Activated naive CD4-positive, alpha-beta T cell treated with anti-CD3 and anti-CD28 coated beads, Interleukin-2, amount 10 ng/mL, durations not matched to agents 7 days and 5 days (primary cell): ENCODE results near the gene OTULIN.
A peak's percentile ranks its signal among the peaks of the same experiment; 100 is the strongest.

Experiments used
- CTCF ChIA-PET: fragments of 350-600 bp; sonication (Branson Sonifier 250); formaldehyde crosslinking; loops from one replicate; lab custom pipeline; 2021; ENCODE audit warnings: antibody characterized with exemption; lab: Charles Lee
- DNase-seq: peaks from one replicate; pipeline ENCODE4 v3.0.0-alpha.2; 2020
- H3K27ac Mint-ChIP-seq: one replicate; pipeline ENCODE4 v1.8.0; 2021; ENCODE audit warnings: mild to moderate bottlenecking, moderate library complexity, mixed read lengths
- H3K27me3 Mint-ChIP-seq: one replicate; pipeline ENCODE4 v1.8.0; 2021; ENCODE audit warnings: mild to moderate bottlenecking, mixed read lengths
- H3K36me3 Mint-ChIP-seq: one replicate; pipeline ENCODE4 v1.8.0; 2021; ENCODE audit warnings: mixed read lengths
- H3K4me1 Mint-ChIP-seq: one replicate; pipeline ENCODE4 v1.8.0; 2021; ENCODE audit warnings: mixed read lengths
- H3K4me3 Mint-ChIP-seq: one replicate; pipeline ENCODE4 v1.8.0; 2021; ENCODE audit warnings: mild to moderate bottlenecking, moderate library complexity, mixed read lengths
- H3K9me3 Mint-ChIP-seq: one replicate; pipeline ENCODE4 v1.8.0; 2021; ENCODE audit warnings: mixed read lengths

The OTULIN gene

DNA sequence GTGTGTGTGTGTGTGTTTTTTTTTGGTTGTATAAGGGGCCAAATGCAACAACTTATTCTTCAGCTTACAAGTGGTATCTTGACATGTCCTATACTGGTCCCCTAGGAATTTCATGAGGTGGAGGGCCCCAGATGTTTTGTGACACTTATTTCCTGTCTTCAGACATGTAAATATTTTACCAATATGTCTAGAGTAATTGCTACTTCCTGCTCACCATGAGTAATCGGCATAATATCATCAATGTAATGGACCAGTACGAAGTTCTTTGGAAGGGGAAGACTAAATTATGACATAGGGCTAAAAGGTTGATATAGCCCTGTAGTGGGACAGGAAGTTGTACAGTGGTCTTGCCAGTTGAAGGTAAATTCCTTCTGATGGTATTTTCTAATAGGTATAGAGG, 3.7 kb upstream of the OTULIN start:
- H3K27ac Mint-ChIP-seq, result no peak overlapping the region
- peaks cover 47% of the 10 kb centered on the region for H3K4me1 Mint-ChIP-seq
- no peaks in the 10 kb centered on the region for H3K27me3 Mint-ChIP-seq
- peaks cover 3% of the 10 kb centered on the region for H3K9me3 Mint-ChIP-seq
- peaks cover 23% of the 10 kb centered on the region for H3K36me3 Mint-ChIP-seq
- DNase-seq, result no peak
- H3K4me3 Mint-ChIP-seq, result no peak overlapping the region
- CTCF ChIA-PET, result interaction anchor here (0.6 kb wide), 1 partner anchor 307 kb away, joined by 3 read pairs; no protein-coding TSS in a partner anchor

DNA sequence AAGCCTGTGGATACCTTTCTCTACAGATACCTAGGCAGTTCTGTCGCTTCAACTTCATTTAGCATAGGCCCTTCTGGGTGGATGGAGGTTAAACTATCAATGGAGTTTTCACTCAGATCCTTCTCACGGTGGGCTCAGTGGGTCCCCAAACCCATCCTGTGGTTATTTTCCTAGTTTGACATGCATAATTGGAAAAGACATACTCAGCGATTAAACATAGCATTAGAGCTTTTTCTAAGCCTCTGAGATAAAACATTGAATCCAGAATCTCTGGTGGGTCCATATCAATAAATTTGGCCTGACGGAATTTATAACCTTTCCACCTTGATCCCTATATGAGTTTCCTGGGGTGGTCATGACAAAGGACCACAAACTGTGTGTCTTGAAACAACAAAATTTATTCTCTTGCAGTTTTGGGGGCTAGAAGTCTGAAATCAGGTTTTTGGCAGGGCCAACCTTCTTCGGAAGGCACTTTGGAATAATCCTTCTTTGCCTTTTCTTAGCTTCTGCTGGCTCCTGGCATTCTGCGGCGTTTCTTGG, 1.7 kb upstream of the OTULIN start:
- Mint-ChIP-seq H3K9me3 (peaks cover 3% of the 10 kb centered on the region), H3K27me3 (no peaks in the 10 kb centered on the region), H3K27ac (peak overlapping the region; percentile 97), H3K4me1 (peaks cover 63% of the 10 kb centered on the region), H3K36me3 (peaks cover 31% of the 10 kb centered on the region), H3K4me3 (peak overlapping the region; percentile 86)
- CTCF ChIA-PET, result no interaction called here
- DNase-seq, result no peak

DNA sequence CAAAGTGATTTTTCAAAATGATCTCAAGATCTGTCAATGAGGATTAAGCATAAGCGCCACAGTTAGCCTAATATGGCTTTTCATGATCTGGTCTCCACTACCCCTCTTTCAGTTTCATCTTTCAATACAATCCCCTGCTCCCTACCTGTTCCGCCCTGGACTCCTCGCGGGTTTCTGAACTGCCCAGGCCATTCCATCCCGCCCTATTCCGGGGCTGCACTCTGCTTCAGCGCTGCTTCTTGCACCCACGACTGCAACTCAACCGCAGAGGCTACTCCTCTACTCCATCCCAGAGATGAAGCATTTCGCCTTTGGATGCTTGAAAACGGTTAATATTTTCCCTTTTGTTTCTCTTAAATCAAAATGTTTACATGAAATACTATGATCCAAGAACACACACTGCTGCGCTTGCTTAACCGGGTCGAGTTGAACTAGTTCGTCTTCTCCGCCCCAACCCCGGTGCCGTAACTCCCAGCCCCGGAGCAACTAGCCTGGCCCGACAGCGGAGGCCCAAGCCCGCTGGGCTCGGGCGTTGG, 716 bp upstream of the OTULIN start:
- DNase-seq, result peak; percentile 46
- Mint-ChIP-seq H3K9me3 (peaks cover 3% of the 10 kb centered on the region), H3K4me3 (peak overlapping the region; percentile 86), H3K4me1 (peaks cover 72% of the 10 kb centered on the region), H3K27me3 (no peaks in the 10 kb centered on the region), H3K36me3 (peaks cover 37% of the 10 kb centered on the region), H3K27ac (peak overlapping the region; percentile 97)
- CTCF ChIA-PET, result no interaction called here

- H3K27me3 Mint-ChIP-seq, result no peaks in the 10 kb centered on the region
- CTCF ChIA-PET, result interaction anchor here (1.2 to 4.8 kb wide), 2 partner anchors 17 to 19 kb away, joined by 3 to 24 read pairs; no protein-coding TSS in a partner anchor
- peaks cover 76% of the 10 kb centered on the region for H3K4me1 Mint-ChIP-seq
- peak overlapping the region; percentile 79 for H3K4me3 Mint-ChIP-seq
- H3K27ac Mint-ChIP-seq, result peak overlapping the region; percentile 96
- peaks cover 3% of the 10 kb centered on the region for H3K9me3 Mint-ChIP-seq
- peak; percentile 41 for DNase-seq
- peaks cover 37% of the 10 kb centered on the region for H3K36me3 Mint-ChIP-seq
Observed at GRCh38 chr5:14665101-14665822, 744 bp downstream of the OTULIN start.

GRCh38 chr5:14665949-14666348, 1.4 kb downstream of the OTULIN start:
- peaks cover 35% of the 10 kb centered on the region for H3K36me3 Mint-ChIP-seq
- H3K27me3 Mint-ChIP-seq, result no peaks in the 10 kb centered on the region
- DNase-seq, result peak; percentile 64
- CTCF ChIA-PET, result interaction anchor here (1.2 to 4.8 kb wide), 4 partner anchors 9 to 19 kb away, joined by 3 to 24 read pairs (median 4); no protein-coding TSS in a partner anchor
- H3K27ac Mint-ChIP-seq, result peak overlapping the region; percentile 96
- H3K9me3 Mint-ChIP-seq, result no peaks in the 10 kb centered on the region
- H3K4me3 Mint-ChIP-seq, result peak overlapping the region; percentile 79
- H3K4me1 Mint-ChIP-seq, result peaks cover 76% of the 10 kb centered on the region

DNA sequence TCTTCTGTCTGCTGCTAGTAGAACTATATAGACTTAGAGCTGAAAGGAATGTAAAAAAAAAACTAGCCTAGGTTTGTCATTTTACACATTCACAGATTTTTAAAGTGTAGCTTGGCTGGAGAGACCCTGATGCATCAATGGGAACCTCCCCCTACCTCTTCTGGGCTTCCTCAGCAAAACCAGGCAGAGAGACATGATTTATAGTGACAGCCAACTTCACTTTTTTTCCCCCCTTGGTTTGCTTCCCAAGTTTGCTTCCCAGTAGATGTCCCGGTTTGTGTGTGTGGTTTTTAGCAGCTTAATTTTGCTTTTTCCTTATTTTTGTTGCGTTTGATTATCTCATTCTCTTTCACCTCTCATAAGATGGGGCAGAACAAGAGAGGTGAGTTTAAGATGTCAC, 1.8 kb downstream of the OTULIN start:
- H3K9me3 Mint-ChIP-seq, result no peaks in the 10 kb centered on the region
- H3K4me1 Mint-ChIP-seq, result peaks cover 76% of the 10 kb centered on the region
- peak overlapping the region; percentile 96 for H3K27ac Mint-ChIP-seq
- H3K36me3 Mint-ChIP-seq, result peaks cover 37% of the 10 kb centered on the region
- DNase-seq, result no peak
- H3K4me3 Mint-ChIP-seq, result peak overlapping the region; percentile 79
- no peaks in the 10 kb centered on the region for H3K27me3 Mint-ChIP-seq
- CTCF ChIA-PET, result interaction anchor here (1.0 to 4.8 kb wide), 5 partner anchors 9 to 315 kb away, joined by 3 to 24 read pairs (median 3); no protein-coding TSS in a partner anchor

- H3K9me3 Mint-ChIP-seq, result no peaks in the 10 kb centered on the region
- no peak for DNase-seq
- CTCF ChIA-PET, result interaction anchor here (0.7 to 4.8 kb wide), 5 partner anchors 8 to 316 kb away, joined by 3 to 24 read pairs (median 3); no protein-coding TSS in a partner anchor
- H3K27ac Mint-ChIP-seq, result no peak overlapping the region
- H3K4me3 Mint-ChIP-seq, result peak overlapping the region; percentile 31
- H3K27me3 Mint-ChIP-seq, result no peaks in the 10 kb centered on the region
- H3K36me3 Mint-ChIP-seq, result peaks cover 34% of the 10 kb centered on the region
- H3K4me1 Mint-ChIP-seq, result peaks cover 77% of the 10 kb centered on the region
Observed at GRCh38 chr5:14667290-14667689, 2.8 kb downstream of the OTULIN start.

DNA sequence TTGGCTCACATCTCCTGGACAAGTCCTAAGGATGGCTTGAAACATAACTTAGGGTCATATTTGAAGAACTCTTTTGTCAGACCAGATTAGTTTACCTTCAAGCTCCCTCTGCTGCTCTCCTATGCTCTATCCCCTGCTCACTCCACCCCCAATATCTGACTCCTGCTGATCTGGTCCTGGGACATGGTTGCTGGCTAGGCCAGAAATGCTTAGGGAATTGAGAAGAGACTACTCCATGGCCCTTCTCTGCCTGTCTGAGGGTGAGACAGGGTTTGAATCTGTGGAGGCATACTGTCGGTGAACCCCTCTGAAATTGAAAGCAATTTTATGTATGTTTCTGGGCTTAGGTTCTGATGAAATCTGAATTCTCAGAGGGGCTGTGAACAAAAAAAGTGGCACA, 3.3 kb downstream of the OTULIN start:
- Mint-ChIP-seq H3K4me1 (peaks cover 77% of the 10 kb centered on the region), H3K4me3 (peak overlapping the region; percentile 31), H3K27ac (peak overlapping the region; percentile 63), H3K36me3 (peaks cover 32% of the 10 kb centered on the region), H3K27me3 (no peaks in the 10 kb centered on the region), H3K9me3 (no peaks in the 10 kb centered on the region)
- CTCF ChIA-PET, result interaction anchor here (0.7 to 4.8 kb wide), 3 partner anchors 11 to 300 kb away, joined by 3 to 24 read pairs (median 3); no protein-coding TSS in a partner anchor
- no peak for DNase-seq

GRCh38 chr5:14668181-14668591, 3.7 kb downstream of the OTULIN start:
- H3K36me3 Mint-ChIP-seq, result peaks cover 33% of the 10 kb centered on the region
- peak overlapping the region; percentile 63 for H3K27ac Mint-ChIP-seq
- no peaks in the 10 kb centered on the region for H3K27me3 Mint-ChIP-seq
- no peak overlapping the region for H3K4me3 Mint-ChIP-seq
- no peaks in the 10 kb centered on the region for H3K9me3 Mint-ChIP-seq
- CTCF ChIA-PET, result interaction anchor here (1.2 to 4.8 kb wide), 2 partner anchors 11 to 16 kb away, joined by 3 to 24 read pairs; no protein-coding TSS in a partner anchor
- no peak for DNase-seq
- peaks cover 76% of the 10 kb centered on the region for H3K4me1 Mint-ChIP-seq

DNA sequence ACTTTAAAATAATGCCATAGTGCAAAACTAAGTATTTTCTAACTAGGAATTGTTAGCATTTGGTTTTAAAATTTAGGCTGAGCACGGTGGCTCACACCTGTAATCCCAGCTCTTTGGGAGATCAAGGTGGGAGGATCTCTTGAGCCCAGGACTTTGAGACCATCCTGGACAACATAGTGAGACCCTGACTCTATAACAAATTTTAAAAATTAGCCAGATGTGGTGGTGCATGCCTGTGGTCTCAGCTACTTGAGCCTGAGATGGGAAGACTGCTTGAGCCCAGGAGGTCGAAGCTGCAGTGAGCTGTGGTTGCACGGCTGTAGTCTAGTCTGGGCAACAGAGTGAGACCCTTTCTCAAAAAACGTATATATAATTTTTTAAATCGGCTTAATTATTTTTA, 4.9 kb downstream of the OTULIN start:
- Mint-ChIP-seq H3K9me3 (no peaks in the 10 kb centered on the region), H3K4me3 (no peak overlapping the region), H3K27me3 (no peaks in the 10 kb centered on the region), H3K4me1 (peaks cover 78% of the 10 kb centered on the region), H3K36me3 (peaks cover 40% of the 10 kb centered on the region), H3K27ac (no peak overlapping the region)
- DNase-seq, result no peak
- CTCF ChIA-PET, result interaction anchor here (1.0 to 4.8 kb wide), 3 partner anchors 15 to 50 kb away, joined by 3 to 24 read pairs (median 3); no protein-coding TSS in a partner anchor

GRCh38 chr5:14669975-14670374, 5.5 kb downstream of the OTULIN start:
- Mint-ChIP-seq H3K4me1 (peaks cover 82% of the 10 kb centered on the region), H3K9me3 (no peaks in the 10 kb centered on the region), H3K27ac (peak overlapping the region; percentile 60), H3K36me3 (peaks cover 42% of the 10 kb centered on the region), H3K27me3 (no peaks in the 10 kb centered on the region), H3K4me3 (no peak overlapping the region)
- CTCF ChIA-PET, result interaction anchor here (1.0 to 4.8 kb wide), 3 partner anchors 15 to 49 kb away, joined by 3 to 24 read pairs (median 3); no protein-coding TSS in a partner anchor
- DNase-seq, result no peak

GRCh38 chr5:14671414-14671813, 6.9 kb downstream of the OTULIN start:
- no peak overlapping the region for H3K4me3 Mint-ChIP-seq
- DNase-seq, result no peak
- peak overlapping the region; percentile 33 for H3K27ac Mint-ChIP-seq
- CTCF ChIA-PET, result interaction anchor here (1.2 to 1.3 kb wide), 2 partner anchors 12 to 319 kb away, joined by 3 to 4 read pairs; no protein-coding TSS in a partner anchor
- peaks cover 50% of the 10 kb centered on the region for H3K36me3 Mint-ChIP-seq
- no peaks in the 10 kb centered on the region for H3K9me3 Mint-ChIP-seq
- H3K27me3 Mint-ChIP-seq, result no peaks in the 10 kb centered on the region
- peaks cover 87% of the 10 kb centered on the region for H3K4me1 Mint-ChIP-seq

DNA sequence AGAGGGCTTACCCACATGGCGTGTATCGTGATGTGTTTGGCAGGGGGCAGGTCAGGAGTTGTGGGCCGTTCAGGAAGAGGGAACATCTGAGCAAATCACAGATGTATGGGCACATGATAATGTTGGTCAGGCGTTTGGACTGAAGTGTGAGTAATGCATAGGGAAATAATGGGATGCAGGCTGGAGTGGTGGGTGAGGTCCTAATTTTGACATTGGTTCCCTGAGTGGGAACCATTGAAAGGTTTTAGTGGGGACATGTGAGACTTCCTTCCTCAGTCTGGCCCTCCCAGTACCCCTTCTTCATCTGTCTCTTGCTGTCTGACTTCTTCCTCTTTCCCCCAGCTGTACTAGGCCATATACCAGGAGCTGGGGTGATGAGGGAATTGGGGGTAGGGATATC, 7.6 kb downstream of the OTULIN start:
- Mint-ChIP-seq H3K27ac (no peak overlapping the region), H3K4me1 (peaks cover 84% of the 10 kb centered on the region), H3K4me3 (no peak overlapping the region), H3K27me3 (no peaks in the 10 kb centered on the region), H3K9me3 (no peaks in the 10 kb centered on the region), H3K36me3 (peaks cover 50% of the 10 kb centered on the region)
- CTCF ChIA-PET, result interaction anchor here (1.3 to 1.7 kb wide), 2 partner anchors 11 to 23 kb away, joined by 4 to 6 read pairs; no protein-coding TSS in a partner anchor
- no peak for DNase-seq
